GM23248 (cell line): ENCODE results near the gene BRD4. TPM values are rescaled to one million over a fixed set of nuclear protein-coding genes. Genes with fewer than 3 reads are reported as not detected.

Source experiments
- DNase-seq: peaks from one replicate; pipeline ENCODE4 v3.0.0-alpha.2; 2015
- H2AFZ ChIP-seq: fragments of 200-600 bp; sonication (generic); 2 replicates; pipeline ENCODE4 v1.6.1; 2016; ENCODE audit warnings: antibody characterized with exemption
- H3F3A ChIP-seq: fragments of 200-600 bp; sonication (generic); 2 replicates; pipeline ENCODE4 v1.6.1; 2016; ENCODE audit warnings: mild to moderate bottlenecking, antibody characterized with exemption, mixed run types; ENCODE audit not compliant: insufficient read depth
- H3K27ac ChIP-seq: fragments of 200-600 bp; sonication (generic); 2 replicates; pipeline ENCODE4 v1.5.1; 2016; ENCODE audit warnings: mild to moderate bottlenecking
- H3K27me3 ChIP-seq: fragments of 200-600 bp; sonication (generic); replicated peaks from 2 replicates; pipeline ENCODE4 v1.6.1; 2016; ENCODE audit warnings: mild to moderate bottlenecking; ENCODE audit not compliant: insufficient read depth
- H3K36me3 ChIP-seq: fragments of 200-600 bp; sonication (generic); 2 replicates; pipeline ENCODE4 v1.6.1; 2016; ENCODE audit warnings: low read depth, mild to moderate bottlenecking
- H3K4me1 ChIP-seq: fragments of 200-600 bp; sonication (generic); 2 replicates; pipeline ENCODE4 v1.6.1; 2016; ENCODE audit warnings: mild to moderate bottlenecking; ENCODE audit not compliant: insufficient read depth
- H3K4me2 ChIP-seq: fragments of 200-600 bp; sonication (generic); one replicate; pipeline ENCODE4 v1.6.1; 2016; ENCODE audit warnings: mild to moderate bottlenecking; ENCODE audit not compliant: unreplicated experiment
- H3K4me3 ChIP-seq: fragments of 200-600 bp; sonication (generic); 2 replicates; pipeline ENCODE4 v1.5.1; 2016; ENCODE audit warnings: mild to moderate bottlenecking
- H3K79me2 ChIP-seq: fragments of 200-600 bp; sonication (generic); 2 replicates; pipeline ENCODE4 v1.6.1; 2016; ENCODE audit warnings: mild to moderate bottlenecking; ENCODE audit not compliant: insufficient read depth
- H3K9ac ChIP-seq: fragments of 200-600 bp; sonication (generic); 2 replicates; pipeline ENCODE4 v1.6.1; 2016; ENCODE audit warnings: mild to moderate bottlenecking
- H3K9me2 ChIP-seq: fragments of 200-600 bp; sonication (generic); 2 replicates; pipeline ENCODE4 v1.6.1; 2016; ENCODE audit warnings: mixed run types, mild to moderate bottlenecking, moderate library complexity; ENCODE audit not compliant: insufficient read depth
- H3K9me3 ChIP-seq: fragments of 200-600 bp; sonication (generic); one replicate; pipeline ENCODE4 v1.6.1; 2017; ENCODE audit warnings: low read depth
- H4K20me1 ChIP-seq: fragments of 200-600 bp; sonication (generic); 2 replicates; pipeline ENCODE4 v1.6.0; 2016; ENCODE audit not compliant: insufficient read depth
- EZH2 ChIP-seq: fragments of 200-600 bp; sonication (generic); IDR thresholded peaks from 2 replicates; pipeline ENCODE4 v1.6.1; 2018; ENCODE audit warnings: antibody characterized with exemption, mild to moderate bottlenecking; ENCODE audit not compliant: insufficient read depth, poor library complexity, severe bottlenecking
- EZH2phosphoT487 ChIP-seq: fragments of 200-600 bp; sonication (generic); IDR thresholded peaks from 2 replicates; pipeline ENCODE4 v1.6.1; 2018; ENCODE audit warnings: antibody characterized with exemption, moderate library complexity, mild to moderate bottlenecking, low read depth; ENCODE audit not compliant: insufficient read depth
- WGBS, 2 experiments: methylation state at CpG; one replicate each; pipeline ENCODE4 v1.1.6; 2015 to 2017; ENCODE audit warnings: low lambda C conversion rate in 2 of 2, low coverage in 1 of 2; ENCODE audit errors: missing lambda C conversion rate in 2 of 2; 5-methylcytosine and 5-hydroxymethylcytosine counted together
- in situ Hi-C: fragments of 300-500 bp; cut with MboI; formaldehyde crosslinking; loops from 2 replicates; pipeline ENCODE4 v1.15.0; 2020
- polyA plus RNA-seq: library from polyadenylated mRNA; unstranded; fragments of >200 nt; fragmentation: Nextera tagmentation; extraction: Ambion mirVana; gene quantifications from 2 replicates; pipeline ENCODE4 v1.2.1, GENCODE V29; 2016
- total RNA-seq: library from RNA; depleted of rRNA; stranded (reverse); fragments of >200 nt; shearing (Covaris generic); gene quantifications from 2 replicates; pipeline ENCODE4 v1.2.3, GENCODE V29; 2014

Gene BRD4
- total and polyA plus RNA-seq, 2 experiments from 2014 or later: 9.0 to 18.6 TPM

- H2AFZ ChIP-seq: 0 out of 2 replicates have a peak overlapping the region, but pooled peaks have one; percentile 17
- H3K9me2 ChIP-seq: no peaks in the 10 kb centered on the region
- in situ Hi-C loops: no loop called here
- H3K27ac ChIP-seq: peak overlapping the region; percentile 95
- H3K4me1 ChIP-seq: peaks cover 7% of the 10 kb centered on the region
- peaks cover 20% of the 10 kb centered on the region; the same call in 1 of the 2 replicates for H3K79me2 ChIP-seq
- peaks cover 3% of the 10 kb centered on the region; the same call in 1 of the 2 replicates for H3K36me3 ChIP-seq
- H3K4me3 ChIP-seq: peak overlapping the region; percentile 66
- no peaks in the 10 kb centered on the region for H4K20me1 ChIP-seq
- H3K9ac ChIP-seq: peak overlapping the region; percentile 81
- peak; percentile 95 for DNase-seq
- WGBS, 2 experiments: 9 to 13% methylated on average over 35 to 61 of the region's 91 CpGs
- no peaks in the 10 kb centered on the region for H3K9me3 ChIP-seq
- H3F3A ChIP-seq: peaks cover 25% of the 10 kb centered on the region
- TF ChIP-seq EZH2phosphoT487 (no peak), EZH2 (no peak)
- peak overlapping the region; percentile 83 for H3K4me2 ChIP-seq
- H3K27me3 ChIP-seq: no peaks in the 10 kb centered on the region
Measured at GRCh38 chr19:15195371-15196334, 136.7 kb downstream of the BRD4 start.

- Histone ChIP-seq H3K27ac (peak overlapping the region; percentile 95), H3K79me2 (peaks cover 17% of the 10 kb centered on the region; the same call in 1 of the 2 replicates), H3K36me3 (peaks cover 8% of the 10 kb centered on the region; the same call in 1 of the 2 replicates), H3K27me3 (no peaks in the 10 kb centered on the region), H3K4me3 (peak overlapping the region; percentile 66), H2AFZ (0 out of 2 replicates have a peak overlapping the region, but pooled peaks have one; percentile 17), H4K20me1 (no peaks in the 10 kb centered on the region), H3K9me2 (no peaks in the 10 kb centered on the region), H3K4me1 (peaks cover 7% of the 10 kb centered on the region), H3K9me3 (no peaks in the 10 kb centered on the region), H3K9ac (peak overlapping the region; percentile 81), H3K4me2 (peak overlapping the region; percentile 83), H3F3A (peaks cover 25% of the 10 kb centered on the region)
- DNase-seq: peak; percentile 94
- 29 to 32% methylated on average over 5 to 6 of the region's 6 CpGs for WGBS, 2 experiments
- in situ Hi-C loops: no loop called here
- TF ChIP-seq EZH2phosphoT487: no peak
- TF ChIP-seq EZH2: no peak
Measured at GRCh38 chr19:15194938-15195337, 137.4 kb downstream of the BRD4 start.

GRCh38 chr19:15191982-15192381 is 140.4 kb downstream of the BRD4 start:
- WGBS, 2 experiments: 89 to 90% methylated on average over 16 to 18 of the region's 18 CpGs
- H3K9ac ChIP-seq: no peak overlapping the region
- no peak overlapping the region for H3K4me3 ChIP-seq
- H3K4me2 ChIP-seq: no peak overlapping the region
- H3K79me2 ChIP-seq: peaks cover 17% of the 10 kb centered on the region; the same call in 1 of the 2 replicates
- H4K20me1 ChIP-seq: no peaks in the 10 kb centered on the region
- H3F3A ChIP-seq: peaks cover 12% of the 10 kb centered on the region; the same call in 1 of the 2 replicates
- peaks cover 8% of the 10 kb centered on the region; the same call in 1 of the 2 replicates for H3K36me3 ChIP-seq
- TF ChIP-seq EZH2phosphoT487: no peak
- no peak for TF ChIP-seq EZH2
- DNase-seq: no peak
- no peak overlapping the region for H2AFZ ChIP-seq
- peaks cover 7% of the 10 kb centered on the region for H3K4me1 ChIP-seq
- H3K9me3 ChIP-seq: no peaks in the 10 kb centered on the region
- no peak overlapping the region for H3K27ac ChIP-seq
- no peaks in the 10 kb centered on the region for H3K9me2 ChIP-seq
- in situ Hi-C loops: no loop called here
- no peaks in the 10 kb centered on the region for H3K27me3 ChIP-seq

- no peaks in the 10 kb centered on the region for H3K27me3 ChIP-seq
- WGBS, 2 experiments: 93 to 94% methylated on average over 18 of the region's 18 CpGs
- H3F3A ChIP-seq: peaks cover 7% of the 10 kb centered on the region; the same call in 1 of the 2 replicates
- no peak overlapping the region for H3K27ac ChIP-seq
- H3K4me3 ChIP-seq: no peak overlapping the region
- no peak overlapping the region for H3K4me2 ChIP-seq
- no peak for DNase-seq
- H2AFZ ChIP-seq: no peak overlapping the region
- H3K4me1 ChIP-seq: peaks cover 7% of the 10 kb centered on the region
- no peaks in the 10 kb centered on the region for H3K9me3 ChIP-seq
- in situ Hi-C loops: no loop called here
- H4K20me1 ChIP-seq: no peaks in the 10 kb centered on the region
- no peak overlapping the region for H3K9ac ChIP-seq
- no peak for TF ChIP-seq EZH2phosphoT487
- TF ChIP-seq EZH2: no peak
- peaks cover 8% of the 10 kb centered on the region; the same call in 1 of the 2 replicates for H3K36me3 ChIP-seq
- H3K9me2 ChIP-seq: no peaks in the 10 kb centered on the region
- peaks cover 14% of the 10 kb centered on the region; the same call in 1 of the 2 replicates for H3K79me2 ChIP-seq
Measured at GRCh38 chr19:15191514-15191913, 140.8 kb downstream of the BRD4 start.
